Sigmoid colon (tissue), 7 donors: ENCODE measurements around the gene KIRREL3. TPM values are rescaled to one million over a fixed set of nuclear protein-coding genes. Genes with fewer than 3 reads are reported as not detected.

Experiments
- DNase-seq: peaks from one replicate; pipeline ENCODE4 v3.0.0-alpha.2; 2019
- H3K27ac ChIP-seq, 4 donors: fragments of 200-600 bp; sonication (generic); one replicate each; pipeline ENCODE4 v1.5.1; 2016 to 2019; ENCODE audit warnings: mild to moderate bottlenecking in 1 of 4
- H3K27me3 ChIP-seq, 3 donors: fragments of 200-600 bp; sonication (generic); one replicate each; pipeline ENCODE4 v1.5.1; 2019; ENCODE audit warnings: mild to moderate bottlenecking in 1 of 3
- H3K36me3 ChIP-seq, 4 donors: fragments of 200-600 bp; sonication (generic); one replicate each; pipeline ENCODE4 v1.5.1; 2016 to 2019
- H3K4me1 ChIP-seq, 4 donors: fragments of 200-600 bp; sonication (generic); one replicate each; pipeline ENCODE4 v1.5.1; 2017 to 2019
- H3K4me3 ChIP-seq, 4 donors: fragments of 200-600 bp; sonication (generic); one replicate each; pipeline ENCODE4 v1.5.1; 2017 to 2019; ENCODE audit warnings: mild to moderate bottlenecking in 2 of 4, moderate library complexity in 1 of 4
- H3K9me3 ChIP-seq, 4 donors: fragments of 200-600 bp in 3 of 4; sonication (generic) in 3 of 4; one replicate each; pipeline versions ENCODE4 v1.5.1 to v1.6.1; 2013 to 2019
- CTCF ChIP-seq, 4 experiments: fragments of 450-650 bp in 3 of 4; fragments of 200-600 bp in 1 of 4; IDR thresholded peaks; one replicate each; pipeline ENCODE4 v1.5.1; 2016 to 2019; ENCODE audit warnings: antibody characterized with exemption in 4 of 4, mild to moderate bottlenecking in 3 of 4, moderate library complexity in 2 of 4
- EP300 ChIP-seq, 4 donors: sonication (generic); formaldehyde crosslinking; IDR thresholded peaks; one replicate each; pipeline ENCODE4 v1.6.1; 2017; ENCODE audit warnings: antibody characterized with exemption in 4 of 4
- POLR2A ChIP-seq, 2 donors: fragments of 450-650 bp; IDR thresholded peaks; one replicate each; pipeline ENCODE4 v1.6.1; 2016; ENCODE audit warnings: antibody characterized with exemption in 2 of 2, mild to moderate bottlenecking in 2 of 2, moderate library complexity in 2 of 2
- POLR2AphosphoS5 ChIP-seq, 4 donors: sonication (generic); formaldehyde crosslinking; IDR thresholded peaks; one replicate each; pipeline ENCODE4 v1.6.1; 2017; ENCODE audit warnings: antibody characterized with exemption in 4 of 4
- WGBS, 2 donors: extraction: QIAGEN DNeasy Blood & Tissue Kit; methylation state at CpG; one replicate each; pipeline ENCODE4 v1.1.7; 2013; 5-methylcytosine and 5-hydroxymethylcytosine counted together
- intact Hi-C: fragments of 100-400 bp; cut with DNase I; formaldehyde crosslinking; loops from one replicate; pipeline ENCODE4 v1.15.1; 2023
- polyA plus RNA-seq, 3 donors: library from polyadenylated mRNA; stranded (reverse); fragments of 200-250 nt; gene quantifications; one replicate each; pipeline ENCODE4 v1.2.3, GENCODE V29; 2013
- total RNA-seq, 4 donors: library from RNA; depleted of rRNA; stranded (reverse); fragments of >200 nt; gene quantifications; one replicate each; pipeline ENCODE4 v1.1.0, GENCODE V29; 2016
- donor health status: healthy with polysubstance abuse.
- donor health status: Bipolar disorder and iron deficiency.
- donor health status: healthy.

Gene KIRREL3
- total and polyA plus RNA-seq, 7 donors, result under 0.01 to 3.3 (median 1.0) TPM

- WGBS, 2 donors, result 63 to 68% methylated on average over 8 of the region's 8 CpGs
- Histone ChIP-seq H3K27ac (no peak overlapping the region), H3K9me3 (peaks cover 0 to 18% (median 1%) of the 10 kb centered on the region in 4 donors), H3K4me1 (no peaks in the 10 kb centered on the region), H3K36me3 (no peaks in the 10 kb centered on the region), H3K27me3 (peaks cover 0 to 10% (median 3%) of the 10 kb centered on the region in 3 donors), H3K4me3 (no peak overlapping the region)
- intact Hi-C loops, result no loop called here
- peak; percentile 35 for DNase-seq
- TF ChIP-seq POLR2AphosphoS5 (IDR thresholded peaks at IDR 0.05) (no peak), POLR2A (IDR thresholded peaks at IDR 0.05) (no peak), CTCF (IDR thresholded peaks at IDR 0.05) (no peak), EP300 (IDR thresholded peaks at IDR 0.05) (no peak)
These were observed 492.9 kb downstream of the KIRREL3 start for GRCh38 chr11:126507646-126508045.

- DNase-seq, result no peak
- Histone ChIP-seq H3K4me1 (no peaks in the 10 kb centered on the region), H3K36me3 (no peaks in the 10 kb centered on the region), H3K27ac (no peak overlapping the region), H3K9me3 (peaks cover 0 to 18% (median 1%) of the 10 kb centered on the region in 4 donors), H3K4me3 (no peak overlapping the region), H3K27me3 (peaks cover 2 to 11% (median 3%) of the 10 kb centered on the region in 3 donors)
- intact Hi-C loops, result no loop called here
- 79 to 88% methylated on average over 4 of the region's 4 CpGs for whole genome bisulfite sequencing, 2 donors
- no peak for TF ChIP-seq CTCF (IDR thresholded peaks at IDR 0.05)
- TF ChIP-seq POLR2AphosphoS5 (IDR thresholded peaks at IDR 0.05), result no peak
- no peak for TF ChIP-seq EP300 (IDR thresholded peaks at IDR 0.05)
- no peak for TF ChIP-seq POLR2A (IDR thresholded peaks at IDR 0.05)
These were observed 493.8 kb downstream of the KIRREL3 start for GRCh38 chr11:126506789-126507188.

GRCh38 chr11:126502982-126503381, 497.6 kb downstream of the KIRREL3 start:
- Histone ChIP-seq H3K4me1 (no peaks in the 10 kb centered on the region), H3K4me3 (no peak overlapping the region), H3K27ac (no peak overlapping the region), H3K36me3 (no peaks in the 10 kb centered on the region), H3K9me3 (peaks cover 0 to 18% (median 1%) of the 10 kb centered on the region in 4 donors), H3K27me3 (peaks cover 0 to 21% (median 2%) of the 10 kb centered on the region in 3 donors)
- no peak for TF ChIP-seq POLR2AphosphoS5 (IDR thresholded peaks at IDR 0.05)
- no peak for TF ChIP-seq POLR2A (IDR thresholded peaks at IDR 0.05)
- TF ChIP-seq CTCF (IDR thresholded peaks at IDR 0.05), result no peak
- DNase-seq, result peak; percentile 44
- whole genome bisulfite sequencing, 2 donors, result 40 to 48% methylated on average over 5 of the region's 5 CpGs
- intact Hi-C loops, result no loop called here

GRCh38 chr11:126502159-126502558, 498.4 kb downstream of the KIRREL3 start:
- WGBS, 2 donors, result 54 to 56% methylated on average over 2 of the region's 2 CpGs

More at GRCh38 chr11:126502159-126502558, 498.4 kb downstream of the KIRREL3 start:
- H3K4me1 ChIP-seq, result no peaks in the 10 kb centered on the region
- H3K27ac ChIP-seq, result no peak overlapping the region
- peak; percentile 42 for DNase-seq
- intact Hi-C loops, result no loop called here
- no peaks in the 10 kb centered on the region for H3K36me3 ChIP-seq
- peaks cover 0 to 18% (median 1%) of the 10 kb centered on the region in 4 donors for H3K9me3 ChIP-seq
- H3K27me3 ChIP-seq, result peaks cover 0 to 21% (median 2%) of the 10 kb centered on the region in 3 donors
- H3K4me3 ChIP-seq, result no peak overlapping the region
- TF ChIP-seq CTCF (IDR thresholded peaks at IDR 0.05) (no peak), EP300 (IDR thresholded peaks at IDR 0.05) (no peak), POLR2A (IDR thresholded peaks at IDR 0.05) (no peak), POLR2AphosphoS5 (IDR thresholded peaks at IDR 0.05) (no peak)
